ENCODE data around the gene MARCHF2. TPM values are rescaled to one million over a fixed set of nuclear protein-coding genes. Genes with fewer than 3 reads are reported as not detected.

Gene MARCHF2
- polyA plus RNA-seq, 2 of the 4 experiments (the other 2 are of a cell fraction), result 12.4 to 13.1 TPM

DNA sequence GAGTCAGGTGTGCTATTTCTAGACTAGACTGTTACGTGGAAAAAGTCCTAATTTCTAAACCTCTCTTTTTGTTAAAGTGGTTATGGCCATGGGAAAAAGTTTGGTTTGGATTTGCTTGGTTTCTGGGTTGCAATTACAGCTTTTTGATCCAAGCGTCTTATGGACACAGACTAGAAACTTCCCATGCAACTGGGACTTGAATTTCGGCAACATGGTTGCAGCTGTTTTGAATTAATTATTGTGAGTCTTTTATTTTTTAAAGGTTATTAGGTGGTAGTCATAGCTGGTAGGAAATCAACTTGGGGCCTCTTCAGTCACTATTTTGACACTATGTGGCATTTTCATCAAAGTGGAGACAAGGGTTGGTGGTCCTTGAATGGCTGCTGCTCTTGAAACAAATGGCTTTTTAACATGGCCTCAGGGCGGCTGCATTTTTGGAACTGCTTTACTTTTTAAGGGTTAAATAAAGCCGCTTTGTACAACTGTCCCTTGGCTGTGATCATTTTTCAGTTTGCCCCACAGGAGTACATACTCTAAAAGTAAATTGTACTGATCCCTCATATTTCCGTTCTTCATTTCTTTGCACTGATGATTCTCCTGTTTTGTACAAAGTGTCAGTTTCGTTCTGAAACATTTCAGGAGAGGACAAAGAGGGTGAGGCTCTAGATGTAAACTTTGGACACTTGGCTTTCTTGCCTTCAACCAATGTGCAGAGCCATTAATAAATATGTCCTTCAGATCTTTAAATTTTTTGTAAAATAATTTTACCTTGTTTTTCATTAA, 47.6 kb downstream of the MARCHF2 start:
- Histone ChIP-seq H3K9me3 (no peaks in the 10 kb centered on the region), H3K4me3 (peak overlapping the region; percentile 6; the same call in 1 of the 3 replicates), H3K4me2 (peak overlapping the region; percentile 73), H3K4me1 (peaks cover 57% of the 10 kb centered on the region), H3K27ac (peak overlapping the region; percentile 61 to 84)
- ChIA-PET CTCF (interaction anchor here (0.9 to 1.9 kb wide), 5 partner anchors 10 to 107 kb away, joined by 3 to 4 read pairs (median 3); partner anchors contain the start of gene MARCHF2), POLR2A (no interaction called here)
- 85% methylated on average over 7 of the region's 7 CpGs for WGBS (ENCODE audit: missing lambda C conversion rate)
- no peak for DNase-seq (ENCODE audit: low read depth in 1 of 2, low spot score in 1 of 2)
- ATAC-seq, result no peak
- no peak for FAIRE-seq
- TF ChIP-seq HOXB5 (CRISPR knock-in tag; IDR thresholded peaks at IDR 0.05) (no peak), EP300 (IDR thresholded peaks at IDR 0.05) (no peak), CHD2 (IDR thresholded peaks at IDR 0.05; ENCODE audit: low read length, partially characterized antibody) (no peak), RARB (CRISPR knock-in tag; IDR thresholded peaks at IDR 0.05) (no peak), ZNF302 (CRISPR knock-in tag; IDR thresholded peaks at IDR 0.05) (no peak), JUNB (IDR thresholded peaks at IDR 0.05) (no peak), TFCP2L1 (CRISPR knock-in tag; IDR thresholded peaks at IDR 0.05) (no peak), ESRRA (IDR thresholded peaks at IDR 0.05; ENCODE audit: borderline replicate concordance, low read length) (no peak), ZC3H11A (IDR thresholded peaks at IDR 0.05) (no peak), MAFK (IDR thresholded peaks at IDR 0.05; ENCODE audit: partially characterized antibody) (no peak), RAD21 (conservative IDR thresholded peaks at IDR 0.05 in 1 of 2, IDR thresholded peaks at IDR 0.05 in 1 of 2) (no peak), PHF8 (IDR thresholded peaks at IDR 0.05; ENCODE audit: borderline replicate concordance, low read depth) (no peak)
- TF ChIP-seq, protein P1, sequence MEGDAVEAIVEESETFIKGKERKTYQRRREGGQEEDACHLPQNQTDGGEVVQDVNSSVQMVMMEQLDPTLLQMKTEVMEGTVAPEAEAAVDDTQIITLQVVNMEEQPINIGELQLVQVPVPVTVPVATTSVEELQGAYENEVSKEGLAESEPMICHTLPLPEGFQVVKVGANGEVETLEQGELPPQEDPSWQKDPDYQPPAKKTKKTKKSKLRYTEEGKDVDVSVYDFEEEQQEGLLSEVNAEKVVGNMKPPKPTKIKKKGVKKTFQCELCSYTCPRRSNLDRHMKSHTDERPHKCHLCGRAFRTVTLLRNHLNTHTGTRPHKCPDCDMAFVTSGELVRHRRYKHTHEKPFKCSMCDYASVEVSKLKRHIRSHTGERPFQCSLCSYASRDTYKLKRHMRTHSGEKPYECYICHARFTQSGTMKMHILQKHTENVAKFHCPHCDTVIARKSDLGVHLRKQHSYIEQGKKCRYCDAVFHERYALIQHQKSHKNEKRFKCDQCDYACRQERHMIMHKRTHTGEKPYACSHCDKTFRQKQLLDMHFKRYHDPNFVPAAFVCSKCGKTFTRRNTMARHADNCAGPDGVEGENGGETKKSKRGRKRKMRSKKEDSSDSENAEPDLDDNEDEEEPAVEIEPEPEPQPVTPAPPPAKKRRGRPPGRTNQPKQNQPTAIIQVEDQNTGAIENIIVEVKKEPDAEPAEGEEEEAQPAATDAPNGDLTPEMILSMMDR (IDR thresholded peaks at IDR 0.05), result no peak
- TF ChIP-seq, protein P2, sequence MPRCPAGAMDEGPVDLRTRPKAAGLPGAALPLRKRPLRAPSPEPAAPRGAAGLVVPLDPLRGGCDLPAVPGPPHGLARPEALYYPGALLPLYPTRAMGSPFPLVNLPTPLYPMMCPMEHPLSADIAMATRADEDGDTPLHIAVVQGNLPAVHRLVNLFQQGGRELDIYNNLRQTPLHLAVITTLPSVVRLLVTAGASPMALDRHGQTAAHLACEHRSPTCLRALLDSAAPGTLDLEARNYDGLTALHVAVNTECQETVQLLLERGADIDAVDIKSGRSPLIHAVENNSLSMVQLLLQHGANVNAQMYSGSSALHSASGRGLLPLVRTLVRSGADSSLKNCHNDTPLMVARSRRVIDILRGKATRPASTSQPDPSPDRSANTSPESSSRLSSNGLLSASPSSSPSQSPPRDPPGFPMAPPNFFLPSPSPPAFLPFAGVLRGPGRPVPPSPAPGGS (IDR thresholded peaks at IDR 0.05), result no peak
- TF ChIP-seq, protein P3, sequence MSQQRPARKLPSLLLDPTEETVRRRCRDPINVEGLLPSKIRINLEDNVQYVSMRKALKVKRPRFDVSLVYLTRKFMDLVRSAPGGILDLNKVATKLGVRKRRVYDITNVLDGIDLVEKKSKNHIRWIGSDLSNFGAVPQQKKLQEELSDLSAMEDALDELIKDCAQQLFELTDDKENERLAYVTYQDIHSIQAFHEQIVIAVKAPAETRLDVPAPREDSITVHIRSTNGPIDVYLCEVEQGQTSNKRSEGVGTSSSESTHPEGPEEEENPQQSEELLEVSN (IDR thresholded peaks at IDR 0.05; ENCODE audit: borderline replicate concordance, low read depth), result no peak
- TF ChIP-seq, protein P4, sequence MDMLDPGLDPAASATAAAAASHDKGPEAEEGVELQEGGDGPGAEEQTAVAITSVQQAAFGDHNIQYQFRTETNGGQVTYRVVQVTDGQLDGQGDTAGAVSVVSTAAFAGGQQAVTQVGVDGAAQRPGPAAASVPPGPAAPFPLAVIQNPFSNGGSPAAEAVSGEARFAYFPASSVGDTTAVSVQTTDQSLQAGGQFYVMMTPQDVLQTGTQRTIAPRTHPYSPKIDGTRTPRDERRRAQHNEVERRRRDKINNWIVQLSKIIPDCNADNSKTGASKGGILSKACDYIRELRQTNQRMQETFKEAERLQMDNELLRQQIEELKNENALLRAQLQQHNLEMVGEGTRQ (IDR thresholded peaks at IDR 0.05), result no peak

DNA sequence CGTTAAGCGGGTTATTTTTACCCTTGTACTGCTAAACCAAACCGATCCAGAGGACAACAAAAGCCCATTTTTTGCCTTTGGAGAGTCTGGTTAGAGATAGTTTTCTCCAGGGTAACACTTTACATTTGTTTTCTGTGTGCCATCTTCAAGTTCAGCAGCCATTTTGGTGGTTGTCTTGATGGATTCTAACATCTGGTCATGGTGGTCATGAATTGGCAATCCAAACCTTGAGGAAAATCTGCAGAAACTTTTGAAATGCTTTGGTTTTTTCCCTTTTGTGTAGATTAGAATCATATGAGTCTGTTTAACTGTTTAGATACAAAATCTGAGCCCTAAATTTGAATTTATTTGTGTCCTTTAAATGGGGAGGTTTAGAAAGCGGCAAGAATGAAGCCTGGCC, 48.3 kb downstream of the MARCHF2 start:
- H3K4me1 ChIP-seq, result peaks cover 51% of the 10 kb centered on the region
- H3K9me3 ChIP-seq, result no peaks in the 10 kb centered on the region
- FAIRE-seq, result no peak
- no peak overlapping the region for H3K4me3 ChIP-seq
- no peak for DNase-seq (ENCODE audit: low read depth in 1 of 2, low spot score in 1 of 2)
- peak overlapping the region in 1 of 2 experiments; percentile 52; a peak in 1 of 6 replicates for H3K27ac ChIP-seq
- POLR2A ChIA-PET, result no interaction called here
- CTCF ChIA-PET, result interaction anchor here (2.1 kb wide), 1 partner anchor 49 kb away, joined by 6 read pairs; the partner anchor contains the start of gene MARCHF2
- WGBS (ENCODE audit: missing lambda C conversion rate), result 97% methylated on average over 3 of the region's 4 CpGs
- peak overlapping the region; percentile 73; the same call in 2 of the 3 replicates for H3K4me2 ChIP-seq
- no peak for ATAC-seq
- TF ChIP-seq, protein P5, sequence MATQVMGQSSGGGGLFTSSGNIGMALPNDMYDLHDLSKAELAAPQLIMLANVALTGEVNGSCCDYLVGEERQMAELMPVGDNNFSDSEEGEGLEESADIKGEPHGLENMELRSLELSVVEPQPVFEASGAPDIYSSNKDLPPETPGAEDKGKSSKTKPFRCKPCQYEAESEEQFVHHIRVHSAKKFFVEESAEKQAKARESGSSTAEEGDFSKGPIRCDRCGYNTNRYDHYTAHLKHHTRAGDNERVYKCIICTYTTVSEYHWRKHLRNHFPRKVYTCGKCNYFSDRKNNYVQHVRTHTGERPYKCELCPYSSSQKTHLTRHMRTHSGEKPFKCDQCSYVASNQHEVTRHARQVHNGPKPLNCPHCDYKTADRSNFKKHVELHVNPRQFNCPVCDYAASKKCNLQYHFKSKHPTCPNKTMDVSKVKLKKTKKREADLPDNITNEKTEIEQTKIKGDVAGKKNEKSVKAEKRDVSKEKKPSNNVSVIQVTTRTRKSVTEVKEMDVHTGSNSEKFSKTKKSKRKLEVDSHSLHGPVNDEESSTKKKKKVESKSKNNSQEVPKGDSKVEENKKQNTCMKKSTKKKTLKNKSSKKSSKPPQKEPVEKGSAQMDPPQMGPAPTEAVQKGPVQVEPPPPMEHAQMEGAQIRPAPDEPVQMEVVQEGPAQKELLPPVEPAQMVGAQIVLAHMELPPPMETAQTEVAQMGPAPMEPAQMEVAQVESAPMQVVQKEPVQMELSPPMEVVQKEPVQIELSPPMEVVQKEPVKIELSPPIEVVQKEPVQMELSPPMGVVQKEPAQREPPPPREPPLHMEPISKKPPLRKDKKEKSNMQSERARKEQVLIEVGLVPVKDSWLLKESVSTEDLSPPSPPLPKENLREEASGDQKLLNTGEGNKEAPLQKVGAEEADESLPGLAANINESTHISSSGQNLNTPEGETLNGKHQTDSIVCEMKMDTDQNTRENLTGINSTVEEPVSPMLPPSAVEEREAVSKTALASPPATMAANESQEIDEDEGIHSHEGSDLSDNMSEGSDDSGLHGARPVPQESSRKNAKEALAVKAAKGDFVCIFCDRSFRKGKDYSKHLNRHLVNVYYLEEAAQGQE (IDR thresholded peaks at IDR 0.05), result no peak
- TF ChIP-seq CBX2 (IDR thresholded peaks at IDR 0.05; ENCODE audit: borderline replicate concordance, low read depth) (no peak), CEBPB (IDR thresholded peaks at IDR 0.05) (no peak), MAFK (IDR thresholded peaks at IDR 0.05; ENCODE audit: partially characterized antibody) (no peak), CHD4 (IDR thresholded peaks at IDR 0.05; ENCODE audit: borderline replicate concordance) (no peak), BHLHE40 (IDR thresholded peaks at IDR 0.05; ENCODE audit: low read depth, low read length) (no peak), GATA3 (IDR thresholded peaks at IDR 0.05; ENCODE audit: borderline replicate concordance) (no peak), ZSCAN20 (CRISPR knock-in tag; IDR thresholded peaks at IDR 0.05) (no peak), EP300 (IDR thresholded peaks at IDR 0.05) (no peak)
- TF ChIP-seq, protein P1 (IDR thresholded peaks at IDR 0.05), result no peak
- TF ChIP-seq, protein P2 (IDR thresholded peaks at IDR 0.05), result no peak

All from A549 (cell line).